Measurements from ENCODE around the gene NME7. TPM values are rescaled to one million over a fixed set of nuclear protein-coding genes. Genes with fewer than 3 reads are reported as not detected.

NME7 gene
- total and polyA plus RNA-seq, 4 donors: 7.8 to 26.5 (median 9.4) TPM

- TF ChIP-seq REST (IDR thresholded peaks at IDR 0.05) (no peak), ZBTB33 (IDR thresholded peaks at IDR 0.05) (no peak), FOXA1 (IDR thresholded peaks at IDR 0.05) (no peak), EGR1 (IDR thresholded peaks at IDR 0.05; ENCODE audit: low read depth in 2 of 2) (no peak)
These were observed 121.9 kb downstream of the NME7 start (continued) for GRCh38 chr1:169245706-169246105.

- Histone ChIP-seq H3K27me3 (ENCODE audit: control insufficient read depth in 4 of 4, insufficient read depth in 4 of 4, low read length in 3 of 4) (no peaks in the 10 kb centered on the region), H3K4me3 (ENCODE audit: low read depth in 1 of 3, low read length in 3 of 3) (no peak overlapping the region), H3K9me3 (ENCODE audit: control insufficient read depth in 4 of 4, low read length in 3 of 4) (no peaks in the 10 kb centered on the region), H3K9ac (ENCODE audit: low read depth in 1 of 2, low read length in 2 of 2) (peak overlapping the region in 1 of 2 donors; percentile 20), H3K27ac (ENCODE audit: low read depth in 1 of 2, low read length in 2 of 2) (peak overlapping the region in 1 of 2 donors; percentile 38), H3K36me3 (ENCODE audit: control insufficient read depth in 4 of 4, insufficient read depth in 3 of 4, low read depth in 1 of 4, low read length in 3 of 4) (no peaks in the 10 kb centered on the region), H3K4me1 (ENCODE audit: control insufficient read depth in 4 of 4, insufficient read depth in 4 of 4, low read length in 3 of 4) (peaks cover 0 to 19% (median 9%) of the 10 kb centered on the region in 4 donors)
- 40% methylated on average over 3 of the region's 3 CpGs for WGBS
- DNase-seq (ENCODE audit: low spot score): no peak
- TF ChIP-seq ZBTB33 (IDR thresholded peaks at IDR 0.05): no peak
- TF ChIP-seq ATF3 (IDR thresholded peaks at IDR 0.05): no peak
- no peak for TF ChIP-seq JUND (IDR thresholded peaks at IDR 0.05)
- TF ChIP-seq EGR1 (IDR thresholded peaks at IDR 0.05; ENCODE audit: low read depth in 2 of 2): no peak
- TF ChIP-seq TAF1 (conservative IDR thresholded peaks at IDR 0.05): no peak
- TF ChIP-seq FOXA1 (IDR thresholded peaks at IDR 0.05): no peak
- no peak for TF ChIP-seq FOXA2 (IDR thresholded peaks at IDR 0.05)
- no peak for TF ChIP-seq GABPA (IDR thresholded peaks at IDR 0.05 in 1 of 2, conservative IDR thresholded peaks at IDR 0.05 in 1 of 2)
- TF ChIP-seq MAX (IDR thresholded peaks at IDR 0.05): no peak
- no peak for TF ChIP-seq RXRA (IDR thresholded peaks at IDR 0.05)
- no peak for TF ChIP-seq CTCF (IDR thresholded peaks at IDR 0.05; ENCODE audit: low read depth, low read length, missing input control)
- TF ChIP-seq NR2F2 (IDR thresholded peaks at IDR 0.05): no peak
- TF ChIP-seq HNF4A (conservative IDR thresholded peaks at IDR 0.05): no peak
- no peak for TF ChIP-seq SP1 (IDR thresholded peaks at IDR 0.05)
- no peak for TF ChIP-seq HNF4G (IDR thresholded peaks at IDR 0.05)
These were observed 127.0 kb downstream of the NME7 start for GRCh38 chr1:169240449-169241232.

Measured in liver (tissue), 9 donors.